Sigmoid colon (tissue), 7 donors: ENCODE data around the gene HMHB1. TPM values are rescaled to one million over a fixed set of nuclear protein-coding genes. Genes with fewer than 3 reads are reported as not detected.
"Not testable (repeated sequence)": the region's sequence is repeated elsewhere in the genome, so short reads cannot be mapped to it uniquely, and the experiment has no call there.

Source experiments
- DNase-seq: peaks from one replicate; pipeline ENCODE4 v3.0.0-alpha.2; 2019
- H3K27ac ChIP-seq, 4 donors: fragments of 200-600 bp; sonication (generic); one replicate each; pipeline ENCODE4 v1.5.1; 2016 to 2019; ENCODE audit warnings: mild to moderate bottlenecking in 1 of 4
- H3K27me3 ChIP-seq, 3 donors: fragments of 200-600 bp; sonication (generic); one replicate each; pipeline ENCODE4 v1.5.1; 2019; ENCODE audit warnings: mild to moderate bottlenecking in 1 of 3
- H3K36me3 ChIP-seq, 4 donors: fragments of 200-600 bp; sonication (generic); one replicate each; pipeline ENCODE4 v1.5.1; 2016 to 2019
- H3K4me1 ChIP-seq, 4 donors: fragments of 200-600 bp; sonication (generic); one replicate each; pipeline ENCODE4 v1.5.1; 2017 to 2019
- H3K4me3 ChIP-seq, 4 donors: fragments of 200-600 bp; sonication (generic); one replicate each; pipeline ENCODE4 v1.5.1; 2017 to 2019; ENCODE audit warnings: mild to moderate bottlenecking in 2 of 4, moderate library complexity in 1 of 4
- H3K9me3 ChIP-seq, 4 donors: fragments of 200-600 bp in 3 of 4; sonication (generic) in 3 of 4; one replicate each; pipeline versions ENCODE4 v1.5.1 to v1.6.1; 2013 to 2019
- EP300 ChIP-seq, 4 donors: sonication (generic); formaldehyde crosslinking; IDR thresholded peaks; one replicate each; pipeline ENCODE4 v1.6.1; 2017; ENCODE audit warnings: antibody characterized with exemption in 4 of 4
- POLR2A ChIP-seq, 2 donors: fragments of 450-650 bp; IDR thresholded peaks; one replicate each; pipeline ENCODE4 v1.6.1; 2016; ENCODE audit warnings: antibody characterized with exemption in 2 of 2, mild to moderate bottlenecking in 2 of 2, moderate library complexity in 2 of 2
- POLR2AphosphoS5 ChIP-seq, 4 donors: sonication (generic); formaldehyde crosslinking; IDR thresholded peaks; one replicate each; pipeline ENCODE4 v1.6.1; 2017; ENCODE audit warnings: antibody characterized with exemption in 4 of 4
- WGBS, 2 donors: extraction: QIAGEN DNeasy Blood & Tissue Kit; methylation state at CpG; one replicate each; pipeline ENCODE4 v1.1.7; 2013; 5-methylcytosine and 5-hydroxymethylcytosine counted together
- intact Hi-C: fragments of 100-400 bp; cut with DNase I; formaldehyde crosslinking; loops from one replicate; pipeline ENCODE4 v1.15.1; 2023
- polyA plus RNA-seq, 3 donors: library from polyadenylated mRNA; stranded (reverse); fragments of 200-250 nt; gene quantifications; one replicate each; pipeline ENCODE4 v1.2.3, GENCODE V29; 2013
- total RNA-seq, 4 donors: library from RNA; depleted of rRNA; stranded (reverse); fragments of >200 nt; gene quantifications; one replicate each; pipeline ENCODE4 v1.1.0, GENCODE V29; 2016
- TF ChIP-seq, protein P1 (sequence below), 4 experiments: fragments of 450-650 bp in 3 of 4; fragments of 200-600 bp in 1 of 4; IDR thresholded peaks; one replicate each; pipeline ENCODE4 v1.5.1; 2016 to 2019; ENCODE audit warnings: antibody characterized with exemption in 4 of 4, mild to moderate bottlenecking in 3 of 4, moderate library complexity in 2 of 4
- donor health status: healthy with polysubstance abuse.
- donor health status: Bipolar disorder and iron deficiency.
- donor health status: healthy.

HMHB1 gene
- total and polyA plus RNA-seq, 7 donors = not detected

- intact Hi-C loops = no loop called here
- Histone ChIP-seq H3K4me1 (no peaks in the 10 kb centered on the region), H3K36me3 (no peaks in the 10 kb centered on the region), H3K9me3 (no peaks in the 10 kb centered on the region), H3K4me3 (no peak overlapping the region), H3K27ac (no peak overlapping the region), H3K27me3 (no peaks in the 10 kb centered on the region)
- DNase-seq = no peak
- TF ChIP-seq, protein P1, sequence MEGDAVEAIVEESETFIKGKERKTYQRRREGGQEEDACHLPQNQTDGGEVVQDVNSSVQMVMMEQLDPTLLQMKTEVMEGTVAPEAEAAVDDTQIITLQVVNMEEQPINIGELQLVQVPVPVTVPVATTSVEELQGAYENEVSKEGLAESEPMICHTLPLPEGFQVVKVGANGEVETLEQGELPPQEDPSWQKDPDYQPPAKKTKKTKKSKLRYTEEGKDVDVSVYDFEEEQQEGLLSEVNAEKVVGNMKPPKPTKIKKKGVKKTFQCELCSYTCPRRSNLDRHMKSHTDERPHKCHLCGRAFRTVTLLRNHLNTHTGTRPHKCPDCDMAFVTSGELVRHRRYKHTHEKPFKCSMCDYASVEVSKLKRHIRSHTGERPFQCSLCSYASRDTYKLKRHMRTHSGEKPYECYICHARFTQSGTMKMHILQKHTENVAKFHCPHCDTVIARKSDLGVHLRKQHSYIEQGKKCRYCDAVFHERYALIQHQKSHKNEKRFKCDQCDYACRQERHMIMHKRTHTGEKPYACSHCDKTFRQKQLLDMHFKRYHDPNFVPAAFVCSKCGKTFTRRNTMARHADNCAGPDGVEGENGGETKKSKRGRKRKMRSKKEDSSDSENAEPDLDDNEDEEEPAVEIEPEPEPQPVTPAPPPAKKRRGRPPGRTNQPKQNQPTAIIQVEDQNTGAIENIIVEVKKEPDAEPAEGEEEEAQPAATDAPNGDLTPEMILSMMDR (IDR thresholded peaks at IDR 0.05) = no peak
- TF ChIP-seq POLR2A (IDR thresholded peaks at IDR 0.05) (no peak), EP300 (IDR thresholded peaks at IDR 0.05) (no peak), POLR2AphosphoS5 (IDR thresholded peaks at IDR 0.05) (no peak)
- WGBS, 2 donors = 91 to 95% methylated on average over 1 of the region's 1 CpG
Observed at GRCh38 chr5:143807401-143807800, 4.6 kb upstream of the HMHB1 start.

DNA sequence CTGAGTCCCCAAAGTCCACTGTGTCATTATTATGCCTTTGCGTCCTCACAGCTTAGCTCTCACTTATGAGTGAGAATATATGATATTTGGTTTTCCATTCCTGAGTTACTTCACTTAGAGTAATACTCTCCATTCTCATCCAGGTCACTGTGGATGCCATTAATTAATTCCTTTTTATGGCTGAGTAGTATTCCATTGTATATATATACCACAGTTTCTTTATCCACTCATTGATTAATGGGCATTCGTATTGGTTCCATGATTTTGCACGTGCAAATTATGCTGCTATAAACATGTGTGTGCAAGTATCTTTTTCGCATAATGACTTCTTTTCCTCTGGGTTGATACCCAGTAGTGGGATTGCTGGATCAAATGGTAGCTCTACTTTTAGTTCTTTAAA lies 4.4 kb downstream of the HMHB1 start:
- H3K9me3 ChIP-seq, H3K36me3 ChIP-seq, H3K27ac ChIP-seq, H3K4me3 ChIP-seq, H3K4me1 ChIP-seq, intact Hi-C loops, H3K27me3 ChIP-seq, DNase-seq: not testable (repeated sequence)
- WGBS, 2 donors = 95 to 96% methylated on average over 4 of the region's 4 CpGs

DNA sequence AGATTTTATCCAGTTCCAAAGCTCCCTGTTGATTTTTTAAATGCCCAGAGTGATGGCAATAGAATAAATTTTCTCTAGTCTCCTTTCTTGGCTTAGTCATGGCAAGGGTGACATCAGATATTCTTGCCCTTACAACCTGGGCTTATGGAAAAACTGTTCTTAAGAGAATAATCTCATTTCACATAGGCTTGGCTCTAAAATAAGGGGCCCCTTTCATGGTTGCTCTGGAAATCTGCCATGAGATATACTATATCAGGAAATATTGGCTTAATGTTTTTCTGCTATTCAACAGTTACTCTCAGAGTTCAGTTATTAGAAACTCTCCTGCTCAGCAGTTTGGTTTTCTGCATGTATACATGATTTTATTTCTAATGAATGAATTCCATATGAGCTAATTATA lies 7.8 kb downstream of the HMHB1 start:
- TF ChIP-seq POLR2A (IDR thresholded peaks at IDR 0.05) = no peak
- TF ChIP-seq EP300 (IDR thresholded peaks at IDR 0.05) = no peak
- TF ChIP-seq, protein P1 (IDR thresholded peaks at IDR 0.05) = no peak
- no peak for TF ChIP-seq POLR2AphosphoS5 (IDR thresholded peaks at IDR 0.05)
- intact Hi-C loops = no loop called here
- Histone ChIP-seq H3K4me3 (no peak overlapping the region), H3K4me1 (peaks cover 0 to 3% (median under 1%) of the 10 kb centered on the region in 4 donors), H3K27me3 (no peaks in the 10 kb centered on the region), H3K27ac (no peak overlapping the region), H3K36me3 (no peaks in the 10 kb centered on the region), H3K9me3 (no peaks in the 10 kb centered on the region)
- DNase-seq = no peak

GRCh38 chr5:143820451-143820850 lies 8.5 kb downstream of the HMHB1 start:
- TF ChIP-seq POLR2AphosphoS5 (IDR thresholded peaks at IDR 0.05) = no peak
- TF ChIP-seq, protein P1 (IDR thresholded peaks at IDR 0.05) = no peak
- no peak for TF ChIP-seq EP300 (IDR thresholded peaks at IDR 0.05)
- no peak for TF ChIP-seq POLR2A (IDR thresholded peaks at IDR 0.05)
- DNase-seq = no peak
- H3K27ac ChIP-seq = no peak overlapping the region
- H3K27me3 ChIP-seq = no peaks in the 10 kb centered on the region
- no peaks in the 10 kb centered on the region for H3K36me3 ChIP-seq
- H3K4me1 ChIP-seq = peaks cover 0 to 7% (median 2%) of the 10 kb centered on the region in 4 donors
- 79 to 81% methylated on average over 2 of the region's 2 CpGs for WGBS, 2 donors
- intact Hi-C loops = no loop called here
- no peaks in the 10 kb centered on the region for H3K9me3 ChIP-seq
- H3K4me3 ChIP-seq = no peak overlapping the region

DNA sequence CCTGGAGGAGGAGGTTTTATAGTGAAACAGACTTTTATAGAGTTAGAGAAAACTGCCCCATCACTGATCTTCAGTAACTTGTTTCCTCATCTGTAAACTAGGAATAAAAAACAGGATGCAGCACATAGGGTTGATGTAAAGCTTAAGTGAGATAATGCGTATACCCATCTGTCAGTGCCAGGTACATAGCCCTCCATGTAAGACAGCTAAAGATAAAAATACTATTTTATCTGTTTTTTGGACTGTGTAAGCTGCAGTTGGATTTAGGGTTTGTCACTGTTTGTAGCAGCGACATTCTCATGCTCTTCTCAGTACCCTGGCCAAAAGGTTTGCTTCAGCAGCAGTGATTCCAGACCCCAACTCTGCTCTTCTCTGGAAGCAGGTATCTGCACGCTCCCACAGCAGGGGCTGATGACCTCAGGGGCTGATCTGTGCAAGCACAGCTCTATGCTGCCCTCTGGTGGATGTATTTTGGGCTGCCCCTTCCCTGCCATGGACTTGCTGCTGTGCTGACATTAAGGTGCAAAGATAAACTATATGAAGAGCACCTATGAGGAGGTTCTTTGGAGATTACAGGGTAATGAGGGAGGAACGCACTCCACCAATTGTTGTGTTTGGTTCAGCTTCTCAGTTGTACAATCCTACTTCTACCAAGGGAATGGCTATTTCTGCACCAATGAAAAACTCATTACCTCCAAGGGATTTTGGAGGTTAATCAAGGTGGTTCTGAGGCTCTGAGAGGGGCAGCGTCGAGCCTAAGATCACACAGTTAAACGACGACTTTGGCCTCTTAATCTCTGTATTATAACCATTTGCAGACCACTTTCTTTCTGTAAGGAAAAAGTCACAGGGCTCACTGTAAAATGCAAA lies 13.1 kb downstream of the HMHB1 start:
- Histone ChIP-seq H3K36me3 (no peaks in the 10 kb centered on the region), H3K9me3 (no peaks in the 10 kb centered on the region), H3K27ac (no peak overlapping the region), H3K27me3 (no peaks in the 10 kb centered on the region), H3K4me1 (peaks cover 0 to 7% (median 2%) of the 10 kb centered on the region in 4 donors), H3K4me3 (no peak overlapping the region)
- peak; percentile 87 for DNase-seq
- intact Hi-C loops = loop anchor here (1.0 to 5.0 kb wide), 2 partner anchors 418 to 903 kb away; no protein-coding TSS in a partner anchor
- TF ChIP-seq POLR2AphosphoS5 (IDR thresholded peaks at IDR 0.05) (no peak), POLR2A (IDR thresholded peaks at IDR 0.05) (no peak), EP300 (IDR thresholded peaks at IDR 0.05) (no peak)
- TF ChIP-seq, protein P1 (IDR thresholded peaks at IDR 0.05) = peak; percentile 56 to 96 (median 92)
- WGBS, 2 donors = 39 to 48% methylated on average over 8 of the region's 8 CpGs
